Vagina (tissue), 2 donors: ENCODE results near the gene SPTBN1. TPM values are rescaled to one million over a fixed set of nuclear protein-coding genes. Genes with fewer than 3 reads are reported as not detected.

Experiments
- DNase-seq, 2 donors: peaks; one replicate each; pipeline ENCODE4 v3.0.0-alpha.2; 2017; ENCODE audit errors: extremely low spot score in 2 of 2
- H3K27ac ChIP-seq: fragments of 200-600 bp; sonication (generic); one replicate; pipeline ENCODE4 v1.5.1; 2019
- H3K27me3 ChIP-seq: fragments of 200-600 bp; sonication (generic); one replicate; pipeline ENCODE4 v1.5.1; 2019
- H3K36me3 ChIP-seq, 2 donors: fragments of 200-600 bp; sonication (generic); one replicate each; pipeline ENCODE4 v1.5.1; 2017 to 2019
- H3K4me1 ChIP-seq: fragments of 200-600 bp; sonication (generic); one replicate; pipeline ENCODE4 v1.5.1; 2019
- H3K4me3 ChIP-seq, 2 donors: fragments of 200-600 bp; sonication (generic); 1 replicate in 1 of 2; 2 replicates in 1 of 2; pipeline ENCODE4 v1.5.1; 2016 to 2019
- H3K9me3 ChIP-seq: fragments of 200-600 bp; sonication (generic); one replicate; pipeline ENCODE4 v1.5.1; 2019
- POLR2A ChIP-seq, 2 donors: fragments of 450-650 bp; IDR thresholded peaks; one replicate each; pipeline ENCODE4 v1.6.1; 2017; ENCODE audit warnings: antibody characterized with exemption in 2 of 2, mild to moderate bottlenecking in 2 of 2, moderate library complexity in 2 of 2
- POLR2AphosphoS5 ChIP-seq, 2 donors: sonication (generic); formaldehyde crosslinking; IDR thresholded peaks; one replicate each; pipeline ENCODE4 v1.9.0; 2017; ENCODE audit warnings: antibody characterized with exemption in 2 of 2, mild to moderate bottlenecking in 2 of 2, low read depth in 1 of 2; ENCODE audit not compliant: insufficient read depth in 1 of 2
- intact Hi-C: fragments of 100-400 bp; cut with DNase I; formaldehyde crosslinking; loops from one replicate; pipeline ENCODE4 v1.15.1; 2023
- total RNA-seq: library from RNA; depleted of rRNA; stranded (reverse); fragments of >200 nt; gene quantifications from one replicate; pipeline ENCODE4 v1.2.3, GENCODE V29; 2016
- TF ChIP-seq, protein P1 (sequence below), 3 experiments: fragments of 450-650 bp in 2 of 3; fragments of 200-600 bp in 1 of 3; sonication (generic) in 1 of 3; IDR thresholded peaks; one replicate each; pipeline ENCODE4 v1.5.1; 2017 to 2019; ENCODE audit warnings: antibody characterized with exemption in 3 of 3, mild to moderate bottlenecking in 2 of 3, moderate library complexity in 2 of 3

SPTBN1 gene
- total RNA-seq, 1 donor from 2014 or later, result 278 TPM

DNA sequence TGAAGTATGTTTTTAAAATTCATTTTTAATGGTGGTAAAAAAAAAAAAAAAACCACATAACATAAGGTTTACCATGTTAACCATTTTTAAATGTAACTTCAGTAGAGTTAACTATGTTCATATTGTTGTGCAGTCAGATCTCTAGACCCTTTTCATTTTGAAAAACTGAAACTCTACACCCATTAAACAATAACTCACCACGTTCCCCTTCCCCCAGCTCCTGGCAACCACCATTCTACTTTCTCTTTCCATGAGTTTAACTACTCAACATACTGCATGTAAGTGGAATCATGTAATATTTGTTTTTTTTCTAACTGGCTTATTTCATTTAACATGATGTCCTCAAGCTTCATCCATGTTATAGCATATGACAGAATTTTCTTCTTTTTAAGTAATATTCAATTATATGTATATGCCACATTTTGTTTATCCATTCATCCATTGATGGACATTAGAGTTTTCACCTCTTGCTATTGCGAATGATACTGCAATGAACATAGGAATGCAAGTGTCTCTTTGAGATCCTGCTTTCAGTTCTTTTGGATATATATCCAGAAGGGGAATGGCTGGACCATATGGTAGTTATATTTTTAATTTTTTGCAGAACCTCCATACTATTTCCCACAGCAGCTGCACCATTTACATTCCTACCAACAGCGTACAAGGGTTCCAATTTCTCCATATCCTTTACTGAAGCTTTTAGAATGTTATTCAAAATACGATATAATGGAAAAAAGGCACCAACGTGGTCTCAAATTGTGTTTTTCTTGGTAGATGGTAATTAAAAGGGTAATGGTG, 91.0 kb downstream of the SPTBN1 start:
- H3K4me3 ChIP-seq, result no peak overlapping the region
- H3K27ac ChIP-seq, result no peak overlapping the region
- H3K36me3 ChIP-seq, result no peaks in the 10 kb centered on the region
- intact Hi-C loops, result no loop called here
- no peak for DNase-seq
- TF ChIP-seq, protein P1, sequence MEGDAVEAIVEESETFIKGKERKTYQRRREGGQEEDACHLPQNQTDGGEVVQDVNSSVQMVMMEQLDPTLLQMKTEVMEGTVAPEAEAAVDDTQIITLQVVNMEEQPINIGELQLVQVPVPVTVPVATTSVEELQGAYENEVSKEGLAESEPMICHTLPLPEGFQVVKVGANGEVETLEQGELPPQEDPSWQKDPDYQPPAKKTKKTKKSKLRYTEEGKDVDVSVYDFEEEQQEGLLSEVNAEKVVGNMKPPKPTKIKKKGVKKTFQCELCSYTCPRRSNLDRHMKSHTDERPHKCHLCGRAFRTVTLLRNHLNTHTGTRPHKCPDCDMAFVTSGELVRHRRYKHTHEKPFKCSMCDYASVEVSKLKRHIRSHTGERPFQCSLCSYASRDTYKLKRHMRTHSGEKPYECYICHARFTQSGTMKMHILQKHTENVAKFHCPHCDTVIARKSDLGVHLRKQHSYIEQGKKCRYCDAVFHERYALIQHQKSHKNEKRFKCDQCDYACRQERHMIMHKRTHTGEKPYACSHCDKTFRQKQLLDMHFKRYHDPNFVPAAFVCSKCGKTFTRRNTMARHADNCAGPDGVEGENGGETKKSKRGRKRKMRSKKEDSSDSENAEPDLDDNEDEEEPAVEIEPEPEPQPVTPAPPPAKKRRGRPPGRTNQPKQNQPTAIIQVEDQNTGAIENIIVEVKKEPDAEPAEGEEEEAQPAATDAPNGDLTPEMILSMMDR (IDR thresholded peaks at IDR 0.05), result no peak
- TF ChIP-seq POLR2AphosphoS5 (IDR thresholded peaks at IDR 0.05; ENCODE audit: insufficient read depth in 1 of 2, low read depth in 1 of 2) (no peak), POLR2A (IDR thresholded peaks at IDR 0.05) (no peak)
- H3K4me1 ChIP-seq, result peaks cover 62% of the 10 kb centered on the region
- H3K27me3 ChIP-seq, result no peaks in the 10 kb centered on the region
- no peaks in the 10 kb centered on the region for H3K9me3 ChIP-seq

- TF ChIP-seq, protein P1 (IDR thresholded peaks at IDR 0.05), result no peak
- TF ChIP-seq POLR2AphosphoS5 (IDR thresholded peaks at IDR 0.05; ENCODE audit: insufficient read depth in 1 of 2, low read depth in 1 of 2), result no peak
- no peak for TF ChIP-seq POLR2A (IDR thresholded peaks at IDR 0.05)
- Histone ChIP-seq H3K36me3 (no peaks in the 10 kb centered on the region), H3K27me3 (no peaks in the 10 kb centered on the region), H3K9me3 (no peaks in the 10 kb centered on the region), H3K4me1 (peaks cover 39% of the 10 kb centered on the region), H3K27ac (no peak overlapping the region), H3K4me3 (no peak overlapping the region)
- intact Hi-C loops, result no loop called here
- no peak for DNase-seq
These were observed 93.3 kb downstream of the SPTBN1 start for GRCh38 chr2:54549430-54549829.

- Histone ChIP-seq H3K36me3 (no peaks in the 10 kb centered on the region), H3K27ac (no peak overlapping the region), H3K9me3 (no peaks in the 10 kb centered on the region), H3K27me3 (no peaks in the 10 kb centered on the region), H3K4me3 (no peak overlapping the region), H3K4me1 (peaks cover 43% of the 10 kb centered on the region)
- intact Hi-C loops, result no loop called here
- no peak for DNase-seq
- TF ChIP-seq, protein P1 (IDR thresholded peaks at IDR 0.05), result no peak
- no peak for TF ChIP-seq POLR2A (IDR thresholded peaks at IDR 0.05)
- TF ChIP-seq POLR2AphosphoS5 (IDR thresholded peaks at IDR 0.05; ENCODE audit: insufficient read depth in 1 of 2, low read depth in 1 of 2), result no peak
These were observed 93.9 kb downstream of the SPTBN1 start for GRCh38 chr2:54549917-54550518.

- no peaks in the 10 kb centered on the region for H3K9me3 ChIP-seq
- peaks cover 45% of the 10 kb centered on the region for H3K4me1 ChIP-seq
- TF ChIP-seq POLR2AphosphoS5 (IDR thresholded peaks at IDR 0.05; ENCODE audit: insufficient read depth in 1 of 2, low read depth in 1 of 2) (no peak), POLR2A (IDR thresholded peaks at IDR 0.05) (no peak)
- TF ChIP-seq, protein P1 (IDR thresholded peaks at IDR 0.05), result no peak
- intact Hi-C loops, result no loop called here
- no peaks in the 10 kb centered on the region for H3K27me3 ChIP-seq
- H3K27ac ChIP-seq, result no peak overlapping the region
- DNase-seq, result no peak
- no peak overlapping the region for H3K4me3 ChIP-seq
- H3K36me3 ChIP-seq, result no peaks in the 10 kb centered on the region
These were observed 94.4 kb downstream of the SPTBN1 start for GRCh38 chr2:54550547-54550946.
